ENCODE results near the gene MOBP. TPM values are rescaled to one million over a fixed set of nuclear protein-coding genes. Genes with fewer than 3 reads are reported as not detected.

MOBP gene
- total RNA-seq, 1 experiment from 2014 or later, result not detected

GRCh38 chr3:39515681-39516441, 48.4 kb downstream of the MOBP start:
- CTCF ChIA-PET, result no interaction called here
- H2AFZ ChIP-seq (ENCODE audit: low read depth, low read length, poor library complexity, severe bottlenecking), result no peak overlapping the region
- DNase-seq (ENCODE audit: low read depth, low spot score) (no peak), ATAC-seq (no peak)
- RAD21 ChIA-PET (ENCODE audit: low non-redundant PET in 1 of 2, low total read pairs in 2 of 2, uncharacterized antibody in 2 of 2, unreplicated experiment in 2 of 2), result no interaction called here
- H3K9me3 ChIP-seq (ENCODE audit: control insufficient read depth in 1 of 2, insufficient read depth in 1 of 2, low read depth in 1 of 2, low read length in 2 of 2), result no peaks in the 10 kb centered on the region
- H3K27me3 ChIP-seq (ENCODE audit: insufficient read depth, low read length), result peaks cover 33% of the 10 kb centered on the region
- no peak overlapping the region for H3K9ac ChIP-seq (ENCODE audit: low read length)
- POLR2A ChIA-PET, result no interaction called here
- no peak overlapping the region for H3K27ac ChIP-seq (ENCODE audit: low read depth, low read length)
- no peak overlapping the region for H3K4me2 ChIP-seq (ENCODE audit: low read length)
- no TSS peak for BruUV-seq (replicated peaks)
- no peak for TF ChIP-seq CTCF (IDR thresholded peaks at IDR 0.05 in 2 of 3, conservative IDR thresholded peaks at IDR 0.05 in 1 of 3; ENCODE audit: borderline replicate concordance in 1 of 3, insufficient read depth in 1 of 3, low read depth in 2 of 3, low read length in 2 of 3)
- no peak for TF ChIP-seq SIN3A (IDR thresholded peaks at IDR 0.05; ENCODE audit: low read depth)
- no peak for TF ChIP-seq ELF1 (IDR thresholded peaks at IDR 0.05; ENCODE audit: borderline replicate concordance, low read depth)
- no peak for TF ChIP-seq ZNF274 (IDR thresholded peaks at IDR 0.05; ENCODE audit: low read depth, low read length)
- TF ChIP-seq ATF3 (IDR thresholded peaks at IDR 0.05), result no peak
- TF ChIP-seq SRF (IDR thresholded peaks at IDR 0.05; ENCODE audit: low read depth), result no peak
- no peak for TF ChIP-seq POLR2A (IDR thresholded peaks at IDR 0.05; ENCODE audit: borderline replicate concordance, extremely low read depth, insufficient read depth, insufficient read length)
- TF ChIP-seq REST (IDR thresholded peaks at IDR 0.05; ENCODE audit: low read depth), result no peak
- TF ChIP-seq RAD21 (IDR thresholded peaks at IDR 0.05; ENCODE audit: low read depth), result no peak
- TF ChIP-seq SP1 (IDR thresholded peaks at IDR 0.05; ENCODE audit: low read depth), result no peak
- TF ChIP-seq FOSL1 (IDR thresholded peaks at IDR 0.05; ENCODE audit: low read depth), result no peak
- TF ChIP-seq TCF7L2 (IDR thresholded peaks at IDR 0.05; ENCODE audit: borderline replicate concordance, extremely low read depth, insufficient read depth, insufficient read length), result no peak
- TF ChIP-seq EZH2 (IDR thresholded peaks at IDR 0.05), result no peak
- TF ChIP-seq EGR1 (IDR thresholded peaks at IDR 0.05; ENCODE audit: low read depth), result no peak
- TF ChIP-seq EZH2phosphoT487 (IDR thresholded peaks at IDR 0.05; ENCODE audit: borderline replicate concordance), result no peak
- H3K79me2 ChIP-seq (ENCODE audit: insufficient read depth, low read length), result no peaks in the 10 kb centered on the region
- no peak overlapping the region for H3K4me3 ChIP-seq (replicated peaks in 1 of 2; ENCODE audit: low read depth in 1 of 2, low read length in 2 of 2)
- intact Hi-C loops (cut with micrococcal nuclease), result no loop called here
- H3K36me3 ChIP-seq (ENCODE audit: control insufficient read depth in 1 of 2, insufficient read depth in 2 of 2, low read length in 2 of 2), result no peaks in the 10 kb centered on the region
- no peaks in the 10 kb centered on the region for H3K4me1 ChIP-seq (ENCODE audit: control insufficient read depth in 1 of 2, insufficient read depth in 2 of 2, low read length in 2 of 2)
- no peaks in the 10 kb centered on the region for H3K9me2 ChIP-seq (ENCODE audit: insufficient read depth)
- no peaks in the 10 kb centered on the region for H4K20me1 ChIP-seq (ENCODE audit: insufficient read depth)
